Measurements from ENCODE around the gene DUS4L.

GRCh38 chr7:107526672-107527071, 37.1 kb upstream of the DUS4L start:
- no peak for TF ChIP-seq POLR2A (IDR thresholded peaks at IDR 0.05)
- TF ChIP-seq CTCF (IDR thresholded peaks at IDR 0.05), result no peak

Measured in lower leg skin (tissue), 3 donors.